ENCODE results near the gene RNF227. TPM values are rescaled to one million over a fixed set of nuclear protein-coding genes. Genes with fewer than 3 reads are reported as not detected.
"Not testable (repeated sequence)": the region's sequence is repeated elsewhere in the genome, so short reads cannot be mapped to it uniquely, and the experiment has no call there.

RNF227 gene
- polyA plus RNA-seq (ENCODE audit: insufficient read length) = 3.5 TPM

- DNase-seq = peak; percentile 97
Observed at GRCh38 chr17:7915611-7916384, at the start of gene RNF227. RNF227 (minus strand) TSS chr17:7916289; CDS start chr17:7916195, 94 bp downstream.

- DNase-seq = no peak
Observed at GRCh38 chr17:7961421-7961820, 45.3 kb upstream of the RNF227 start.

GRCh38 chr17:7959503-7960253 lies 43.6 kb upstream of the RNF227 start:
- no peak for DNase-seq

- DNase-seq = peak; percentile 59
Observed at GRCh38 chr17:7956228-7956965, 40.3 kb upstream of the RNF227 start.

GRCh38 chr17:7955414-7956227 lies 39.5 kb upstream of the RNF227 start:
- no peak for DNase-seq

- not testable (repeated sequence) for DNase-seq
Observed at GRCh38 chr17:7953266-7953665, 37.2 kb upstream of the RNF227 start.

- DNase-seq = no peak
Observed at GRCh38 chr17:7951143-7951792, 35.2 kb upstream of the RNF227 start.

- no peak for DNase-seq
Observed at GRCh38 chr17:7950578-7950977, 34.5 kb upstream of the RNF227 start.

GRCh38 chr17:7947651-7948050 lies 31.6 kb upstream of the RNF227 start:
- DNase-seq = no peak

GRCh38 chr17:7946441-7946840 lies 30.4 kb upstream of the RNF227 start:
- no peak for DNase-seq

GRCh38 chr17:7945651-7946050 lies 29.6 kb upstream of the RNF227 start:
- no peak for DNase-seq

- DNase-seq = no peak
Observed at GRCh38 chr17:7944326-7944725, 28.2 kb upstream of the RNF227 start.

GRCh38 chr17:7943291-7943690 lies 27.2 kb upstream of the RNF227 start:
- DNase-seq = no peak

- DNase-seq = no peak
Observed at GRCh38 chr17:7940743-7941142, 24.7 kb upstream of the RNF227 start.

GRCh38 chr17:7940034-7940433 lies 23.9 kb upstream of the RNF227 start:
- DNase-seq = no peak

- no peak for DNase-seq
Observed at GRCh38 chr17:7935859-7936258, 19.8 kb upstream of the RNF227 start.

- no peak for DNase-seq
Observed at GRCh38 chr17:7932949-7933348, 16.9 kb upstream of the RNF227 start.

- DNase-seq = peak; percentile 48
Observed at GRCh38 chr17:7932483-7932891, 16.4 kb upstream of the RNF227 start.

- peak; percentile 100 for DNase-seq
Observed at GRCh38 chr17:7931709-7932482, 15.8 kb upstream of the RNF227 start, which contains the start of the genes CNTROB and TRAPPC1. CNTROB (plus strand) TSS chr17:7932206; CDS start chr17:7933080, 874 bp downstream. TRAPPC1 (minus strand) TSS chr17:7931946; CDS start chr17:7931829, 117 bp downstream.

GRCh38 chr17:7930841-7931631 lies 14.9 kb upstream of the RNF227 start:
- DNase-seq = no peak
